ENCODE results near the gene FCN2. TPM values are rescaled to one million over a fixed set of nuclear protein-coding genes. Genes with fewer than 3 reads are reported as not detected.
A peak's percentile ranks its signal among the peaks of the same experiment; 100 is the strongest.

Gene FCN2
- total RNA-seq, 1 donor = not detected

DNA sequence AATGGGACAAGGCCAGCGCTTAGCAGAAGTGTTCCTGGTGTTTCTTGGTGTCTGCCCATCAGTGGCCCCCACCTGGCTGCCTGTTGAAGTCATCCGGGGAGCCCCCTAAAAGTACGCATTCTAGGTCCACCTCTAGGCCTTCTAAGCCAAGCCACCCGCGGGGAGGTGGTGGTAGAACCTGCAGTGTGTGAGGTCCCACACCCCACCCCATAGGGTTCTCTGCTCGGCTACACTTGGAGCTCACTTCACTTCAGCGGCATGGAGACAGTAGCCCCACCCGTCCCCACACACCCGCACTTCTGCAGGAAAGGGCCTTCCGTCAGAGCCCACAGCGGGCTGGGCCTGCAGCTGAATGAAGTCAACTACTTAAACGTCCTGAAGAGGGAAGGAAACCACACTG, 29.6 kb upstream of the FCN2 start:
- peaks cover 3% of the 10 kb centered on the region for H3K9me3 ChIP-seq (ENCODE audit: low read depth, low read length)
- no peak overlapping the region for H3K4me2 ChIP-seq (ENCODE audit: insufficient read depth, low read length)
- H3K36me3 ChIP-seq (ENCODE audit: insufficient read depth, low read length) = no peaks in the 10 kb centered on the region
- no peak overlapping the region for H2AFZ ChIP-seq (ENCODE audit: low read length)
- peaks cover 3% of the 10 kb centered on the region for H4K20me1 ChIP-seq (ENCODE audit: insufficient read depth, low read length)
- peak; percentile 42 for DNase-seq (ENCODE audit: insufficient read length, low spot score, missing footprints)
- no peak overlapping the region for H3K4me3 ChIP-seq (ENCODE audit: insufficient read depth, low read length)
- no peaks in the 10 kb centered on the region for H3K27me3 ChIP-seq (ENCODE audit: insufficient read depth, low read length)
- TF ChIP-seq, protein P1, sequence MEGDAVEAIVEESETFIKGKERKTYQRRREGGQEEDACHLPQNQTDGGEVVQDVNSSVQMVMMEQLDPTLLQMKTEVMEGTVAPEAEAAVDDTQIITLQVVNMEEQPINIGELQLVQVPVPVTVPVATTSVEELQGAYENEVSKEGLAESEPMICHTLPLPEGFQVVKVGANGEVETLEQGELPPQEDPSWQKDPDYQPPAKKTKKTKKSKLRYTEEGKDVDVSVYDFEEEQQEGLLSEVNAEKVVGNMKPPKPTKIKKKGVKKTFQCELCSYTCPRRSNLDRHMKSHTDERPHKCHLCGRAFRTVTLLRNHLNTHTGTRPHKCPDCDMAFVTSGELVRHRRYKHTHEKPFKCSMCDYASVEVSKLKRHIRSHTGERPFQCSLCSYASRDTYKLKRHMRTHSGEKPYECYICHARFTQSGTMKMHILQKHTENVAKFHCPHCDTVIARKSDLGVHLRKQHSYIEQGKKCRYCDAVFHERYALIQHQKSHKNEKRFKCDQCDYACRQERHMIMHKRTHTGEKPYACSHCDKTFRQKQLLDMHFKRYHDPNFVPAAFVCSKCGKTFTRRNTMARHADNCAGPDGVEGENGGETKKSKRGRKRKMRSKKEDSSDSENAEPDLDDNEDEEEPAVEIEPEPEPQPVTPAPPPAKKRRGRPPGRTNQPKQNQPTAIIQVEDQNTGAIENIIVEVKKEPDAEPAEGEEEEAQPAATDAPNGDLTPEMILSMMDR (IDR thresholded peaks at IDR 0.05; ENCODE audit: extremely low read depth, low read depth, low read length) = no peak
- H3K79me2 ChIP-seq (ENCODE audit: insufficient read depth, low read length) = no peaks in the 10 kb centered on the region
- H3K27ac ChIP-seq (ENCODE audit: low read depth, low read length) = no peak overlapping the region
- H3K4me1 ChIP-seq (ENCODE audit: insufficient read depth, low read length) = no peaks in the 10 kb centered on the region

DNA sequence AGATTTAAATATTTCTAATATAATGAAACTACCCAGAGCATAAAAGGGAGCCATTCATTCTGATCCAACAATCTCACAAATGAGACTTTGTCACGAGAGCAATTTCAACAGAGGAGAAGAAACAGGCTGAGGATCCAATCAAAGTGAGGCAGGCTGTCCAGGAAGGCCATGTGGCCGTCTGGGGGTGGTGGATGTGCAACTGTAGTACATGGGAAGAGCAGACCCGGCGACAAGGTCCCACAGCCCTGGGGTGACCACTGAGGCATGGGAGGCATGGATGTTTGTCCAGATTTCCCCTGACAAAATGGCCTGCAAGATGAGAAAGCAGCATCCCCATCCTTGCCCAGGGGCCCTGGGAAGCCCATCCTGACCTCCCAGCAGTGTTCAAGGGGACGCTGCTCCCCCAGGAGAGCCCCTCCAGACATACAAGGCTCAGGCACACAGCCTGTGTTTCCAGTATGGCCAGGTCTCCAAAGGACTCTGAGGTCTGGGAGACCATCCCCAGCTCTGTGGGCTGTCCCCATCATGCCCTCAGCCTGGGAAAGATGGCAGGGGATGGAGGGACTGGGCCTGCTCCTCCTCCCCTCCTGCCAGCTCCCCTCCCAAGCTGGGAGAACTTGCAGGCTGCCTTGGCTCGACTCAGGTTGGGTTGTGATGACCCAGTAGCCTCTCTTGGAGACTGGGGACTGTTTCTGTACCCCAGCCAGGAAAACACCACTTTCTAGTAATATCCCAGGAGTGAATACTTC, 27.5 kb upstream of the FCN2 start:
- no peaks in the 10 kb centered on the region for H3K79me2 ChIP-seq (ENCODE audit: insufficient read depth, low read length)
- DNase-seq (ENCODE audit: insufficient read length, low spot score, missing footprints) = peak; percentile 77
- H3K27ac ChIP-seq (ENCODE audit: low read depth, low read length) = no peak overlapping the region
- H3K27me3 ChIP-seq (ENCODE audit: insufficient read depth, low read length) = no peaks in the 10 kb centered on the region
- TF ChIP-seq, protein P1 (IDR thresholded peaks at IDR 0.05; ENCODE audit: extremely low read depth, low read depth, low read length) = no peak
- H3K36me3 ChIP-seq (ENCODE audit: insufficient read depth, low read length) = no peaks in the 10 kb centered on the region
- peaks cover 3% of the 10 kb centered on the region for H4K20me1 ChIP-seq (ENCODE audit: insufficient read depth, low read length)
- peaks cover 2% of the 10 kb centered on the region for H3K4me1 ChIP-seq (ENCODE audit: insufficient read depth, low read length)
- peaks cover 3% of the 10 kb centered on the region for H3K9me3 ChIP-seq (ENCODE audit: low read depth, low read length)
- no peak overlapping the region for H3K4me2 ChIP-seq (ENCODE audit: insufficient read depth, low read length)
- H2AFZ ChIP-seq (ENCODE audit: low read length) = no peak overlapping the region
- H3K4me3 ChIP-seq (ENCODE audit: insufficient read depth, low read length) = no peak overlapping the region

DNA sequence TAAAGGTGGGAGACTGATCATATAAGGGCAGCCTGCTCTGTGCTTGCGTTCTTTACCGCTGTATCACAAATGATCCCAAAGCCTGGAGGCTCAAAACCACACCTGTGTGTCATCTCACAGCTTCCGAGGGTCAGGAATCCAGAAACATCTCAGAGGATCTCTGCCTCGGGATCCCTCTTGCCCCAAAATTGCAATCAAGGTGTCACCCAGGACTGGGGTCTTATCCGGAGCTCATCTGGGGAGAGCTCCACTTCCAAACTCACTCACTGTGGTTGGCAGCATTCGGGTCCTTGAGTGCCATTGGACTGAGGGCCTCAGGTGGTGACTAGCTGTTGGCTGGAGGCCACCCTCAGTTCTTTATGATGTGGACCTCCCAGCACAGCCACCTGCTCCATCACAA, 26.7 kb upstream of the FCN2 start:
- DNase-seq (ENCODE audit: insufficient read length, low spot score, missing footprints) = peak; percentile 69
- Histone ChIP-seq H2AFZ (ENCODE audit: low read length) (no peak overlapping the region), H3K36me3 (ENCODE audit: insufficient read depth, low read length) (no peaks in the 10 kb centered on the region), H3K79me2 (ENCODE audit: insufficient read depth, low read length) (no peaks in the 10 kb centered on the region), H3K4me3 (ENCODE audit: insufficient read depth, low read length) (no peak overlapping the region), H3K4me1 (ENCODE audit: insufficient read depth, low read length) (peaks cover 8% of the 10 kb centered on the region), H3K9me3 (ENCODE audit: low read depth, low read length) (peaks cover 3% of the 10 kb centered on the region), H4K20me1 (ENCODE audit: insufficient read depth, low read length) (peaks cover 3% of the 10 kb centered on the region), H3K4me2 (ENCODE audit: insufficient read depth, low read length) (no peak overlapping the region), H3K27me3 (ENCODE audit: insufficient read depth, low read length) (no peaks in the 10 kb centered on the region), H3K27ac (ENCODE audit: low read depth, low read length) (no peak overlapping the region)
- TF ChIP-seq, protein P1 (IDR thresholded peaks at IDR 0.05; ENCODE audit: extremely low read depth, low read depth, low read length) = no peak

DNA sequence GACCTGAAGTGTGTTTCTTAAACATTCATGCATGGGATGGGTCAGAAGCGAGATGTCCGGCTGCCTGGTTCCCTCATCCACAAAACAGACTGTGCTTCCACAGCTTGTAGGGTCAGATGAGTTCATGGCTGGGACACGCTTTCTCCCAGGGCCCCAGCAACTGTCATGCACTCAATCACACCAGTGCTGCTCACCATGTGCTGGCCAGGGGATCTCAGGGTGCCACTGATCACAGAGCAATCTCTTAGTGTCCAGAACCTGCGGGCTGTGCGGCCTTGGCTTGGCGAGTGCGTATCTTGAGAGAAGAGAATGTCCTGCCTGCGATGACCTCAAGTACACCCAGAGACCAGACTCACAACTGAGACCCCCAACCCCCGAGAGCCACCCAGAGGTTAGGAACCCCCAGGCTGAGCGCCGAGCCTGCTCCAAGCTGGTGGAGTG, 26.0 kb upstream of the FCN2 start:
- Histone ChIP-seq H3K27ac (ENCODE audit: low read depth, low read length) (no peak overlapping the region), H3K4me1 (ENCODE audit: insufficient read depth, low read length) (peaks cover 8% of the 10 kb centered on the region), H3K79me2 (ENCODE audit: insufficient read depth, low read length) (no peaks in the 10 kb centered on the region), H3K36me3 (ENCODE audit: insufficient read depth, low read length) (no peaks in the 10 kb centered on the region), H2AFZ (ENCODE audit: low read length) (no peak overlapping the region), H3K27me3 (ENCODE audit: insufficient read depth, low read length) (no peaks in the 10 kb centered on the region), H3K9me3 (ENCODE audit: low read depth, low read length) (peaks cover 3% of the 10 kb centered on the region), H3K4me2 (ENCODE audit: insufficient read depth, low read length) (no peak overlapping the region), H4K20me1 (ENCODE audit: insufficient read depth, low read length) (peaks cover 3% of the 10 kb centered on the region), H3K4me3 (ENCODE audit: insufficient read depth, low read length) (no peak overlapping the region)
- peak; percentile 71 for DNase-seq (ENCODE audit: insufficient read length, low spot score, missing footprints)
- TF ChIP-seq, protein P1 (IDR thresholded peaks at IDR 0.05; ENCODE audit: extremely low read depth, low read depth, low read length) = no peak

Data from osteoblast (primary cell).